SK-N-SH (cell line): Measurements from ENCODE around the gene PPP1R1B. TPM values are rescaled to one million over a fixed set of nuclear protein-coding genes. Genes with fewer than 3 reads are reported as not detected.

ENCODE experiments used
- CTCF ChIA-PET: fragments of 300-600, 350-600 bp; formaldehyde crosslinking; extraction: SDS; loops from one replicate; lab custom pipeline; 2021; lab: Yijun Ruan, JAX
- POLR2A ChIA-PET: fragments of 350-600 bp; sonication (Branson Sonifier 250); formaldehyde crosslinking; extraction: SDS; loops from one replicate; lab custom pipeline; 2020; ENCODE audit warnings: antibody characterized with exemption, inconsistent platforms; lab: Yijun Ruan, JAX
- DNase-seq: peaks from one replicate; pipeline ENCODE4 v3.0.0; 2012
- H2AFZ ChIP-seq: fragments of 200-600 bp; sonication (generic); 2 replicates; pipeline ENCODE4 v1.8.1; 2016; ENCODE audit warnings: antibody characterized with exemption, mild to moderate bottlenecking, low read depth
- H3F3A ChIP-seq: fragments of 200-600 bp; sonication (generic); replicated peaks from 2 replicates; pipeline ENCODE3; 2016; ENCODE audit warnings: antibody characterized with exemption, mild to moderate bottlenecking; ENCODE audit not compliant: insufficient read depth
- H3K27ac ChIP-seq, 2 experiments: fragments of 200-500 bp in 1 of 2; fragments of 200-600 bp in 1 of 2; sonication (Bioruptor generic) in 1 of 2; sonication (generic), shearing (Covaris generic) in 1 of 2; 2 replicates each; pipeline versions ENCODE4 v1.5.1 to v1.6.1; 2014 to 2016; ENCODE audit warnings: low read depth in 2 of 2, inconsistent platforms in 1 of 2, low read length in 1 of 2, mild to moderate bottlenecking in 1 of 2, mixed read lengths in 1 of 2
- H3K27me3 ChIP-seq: fragments of 200-600 bp; sonication (generic), shearing (Covaris generic); 2 replicates; pipeline ENCODE4 v1.6.1; 2016; ENCODE audit warnings: mixed run types; ENCODE audit not compliant: insufficient read depth
- H3K36me3 ChIP-seq, 2 experiments: fragments of 200-500 bp in 1 of 2; fragments of 200-600 bp in 1 of 2; sonication (Bioruptor generic) in 1 of 2; sonication (generic) in 1 of 2; replicated peaks in 1 of 2; 2 replicates each; pipeline versions ENCODE3 to v1.5.1; 2014 to 2016; ENCODE audit warnings: low read length in 1 of 2, mild to moderate bottlenecking in 1 of 2; ENCODE audit not compliant: insufficient read depth in 2 of 2, control insufficient read depth in 1 of 2
- H3K4me1 ChIP-seq, 2 experiments: fragments of 200-500 bp in 1 of 2; fragments of 200-600 bp in 1 of 2; sonication (Bioruptor generic) in 1 of 2; sonication (generic), shearing (Covaris generic) in 1 of 2; 2 replicates each; pipeline versions ENCODE4 v1.5.1 to v1.6.1; 2014 to 2016; ENCODE audit warnings: low read depth in 1 of 2, low read length in 1 of 2, mixed run types in 1 of 2; ENCODE audit not compliant: insufficient read depth in 2 of 2, control insufficient read depth in 1 of 2
- H3K4me2 ChIP-seq: fragments of 200-600 bp; sonication (generic), shearing (Covaris generic); 2 replicates; pipeline ENCODE4 v1.6.1; 2017; ENCODE audit warnings: mixed run types
- H3K4me3 ChIP-seq, 2 experiments: fragments of 200-500 bp in 1 of 2; fragments of 200-600 bp in 1 of 2; sonication (Bioruptor generic) in 1 of 2; sonication (generic), shearing (Covaris generic) in 1 of 2; 2 replicates each; pipeline versions ENCODE4 v1.5.1 to v1.8.1; 2014 to 2016; ENCODE audit warnings: low read depth in 2 of 2, inconsistent platforms in 1 of 2, low read length in 1 of 2, mild to moderate bottlenecking in 1 of 2, mixed read lengths in 1 of 2, moderate library complexity in 1 of 2
- H3K79me2 ChIP-seq: fragments of 200-600 bp; sonication (generic); 2 replicates; pipeline ENCODE4 v1.8.1; 2017; ENCODE audit warnings: mild to moderate bottlenecking; ENCODE audit not compliant: insufficient read depth
- H3K9ac ChIP-seq: fragments of 200-600 bp; sonication (generic); 2 replicates; pipeline ENCODE4 v1.6.1; 2017; ENCODE audit warnings: mixed run types
- H3K9me2 ChIP-seq: fragments of 200-600 bp; sonication (generic); 2 replicates; pipeline ENCODE4 v1.6.1; 2017; ENCODE audit warnings: mixed run types
- H3K9me3 ChIP-seq: fragments of 200-600 bp; sonication (generic); 2 replicates; pipeline ENCODE4 v1.6.1; 2017; ENCODE audit warnings: mixed run types, mild to moderate bottlenecking, moderate library complexity
- H4K20me1 ChIP-seq: fragments of 200-600 bp; sonication (generic); 2 replicates; pipeline ENCODE4 v1.6.1; 2017; ENCODE audit warnings: mild to moderate bottlenecking, mixed run types; ENCODE audit not compliant: insufficient read depth
- EZH2phosphoT487 ChIP-seq: fragments of 200-600 bp; sonication (generic); IDR thresholded peaks from 2 replicates; pipeline ENCODE4 v1.6.1; 2017; ENCODE audit warnings: low read depth, mixed run types, mild to moderate bottlenecking, antibody characterized with exemption, moderate library complexity, borderline replicate concordance
- FOXM1 ChIP-seq: IDR thresholded peaks from 2 replicates; pipeline ENCODE4 v1.4.0; 2012; ENCODE audit warnings: low read depth, mild to moderate bottlenecking
- GABPA ChIP-seq: IDR thresholded peaks from 2 replicates; pipeline ENCODE4 v1.4.0; 2012; ENCODE audit warnings: low read depth, mild to moderate bottlenecking
- NFIC ChIP-seq: IDR thresholded peaks from 2 replicates; pipeline ENCODE4 v1.4.0; 2012; ENCODE audit warnings: borderline replicate concordance
- POLR2AphosphoS5 ChIP-seq: IDR thresholded peaks from 2 replicates; pipeline ENCODE4 v1.6.1; 2012; ENCODE audit warnings: low read depth, low read length
- RXRA ChIP-seq: IDR thresholded peaks from 2 replicates; pipeline ENCODE4 v1.4.0; 2012; ENCODE audit warnings: low read depth, mild to moderate bottlenecking, borderline replicate concordance
- TAF1 ChIP-seq: IDR thresholded peaks from 2 replicates; pipeline ENCODE4 v1.6.1; 2012; ENCODE audit warnings: low read depth, mild to moderate bottlenecking, low read length, moderate library complexity, borderline replicate concordance
- TCF12 ChIP-seq: IDR thresholded peaks from 2 replicates; pipeline ENCODE4 v1.4.0; 2012
- USF1 ChIP-seq: IDR thresholded peaks from 2 replicates; pipeline ENCODE4 v1.4.0; 2012; ENCODE audit warnings: low read depth, borderline replicate concordance
- ZBTB33 ChIP-seq: IDR thresholded peaks from 2 replicates; pipeline ENCODE4 v1.4.0; 2012; ENCODE audit warnings: low read depth, borderline replicate concordance
- WGBS: methylation state at CpG from one replicate; pipeline ENCODE4 v1.1.6; 2017; ENCODE audit warnings: low lambda C conversion rate; 5-methylcytosine and 5-hydroxymethylcytosine counted together
- polyA plus RNA-seq, 3 experiments: library from polyadenylated mRNA; depleted of rRNA; stranded (reverse); fragments of >200 nt; gene quantifications; 2 replicates each; pipeline ENCODE4 v1.2.3, GENCODE V29; 2012

The PPP1R1B gene
- polyA plus RNA-seq, 1 of the 3 experiments (the other 2 are of a cell fraction): 0.07 TPM

GRCh38 chr17:39598630-39599003 is 28.1 kb upstream of the PPP1R1B start:
- H3K27ac ChIP-seq: no peak overlapping the region
- H3F3A ChIP-seq: no peaks in the 10 kb centered on the region
- no peaks in the 10 kb centered on the region for H3K36me3 ChIP-seq
- no peaks in the 10 kb centered on the region for H3K79me2 ChIP-seq
- peaks cover 7 to 32% of the 10 kb centered on the region in 2 experiments for H3K4me1 ChIP-seq
- H3K4me2 ChIP-seq: peak overlapping the region; percentile 72
- WGBS: 5% methylated on average over 16 of the region's 17 CpGs
- no peak overlapping the region for H3K9ac ChIP-seq
- H4K20me1 ChIP-seq: peaks cover 17% of the 10 kb centered on the region; the same call in 1 of the 2 replicates
- POLR2A ChIA-PET: no interaction called here
- DNase-seq: peak; percentile 59
- no peaks in the 10 kb centered on the region for H3K9me3 ChIP-seq
- no peak for TF ChIP-seq FOXM1
- peak; percentile 14; the same call in 1 of the 2 replicates for TF ChIP-seq TCF12
- no peak for TF ChIP-seq GABPA
- no peak for TF ChIP-seq USF1
- no peak for TF ChIP-seq RXRA
- no peak for TF ChIP-seq POLR2AphosphoS5
- TF ChIP-seq TAF1: no peak
- no peak for TF ChIP-seq NFIC
- peak; percentile 87; the same call in 1 of the 2 replicates for TF ChIP-seq EZH2phosphoT487
- TF ChIP-seq, all 33 proteins: peak for 2
- Histone ChIP-seq H3K27me3 (peaks cover 90% of the 10 kb centered on the region), H3K4me3 (no peak overlapping the region), H3K9me2 (no peaks in the 10 kb centered on the region), H2AFZ (no peak overlapping the region)
- CTCF ChIA-PET: interaction anchor here (0.6 to 17.5 kb wide), 9 partner anchors 8 to 156 kb away, joined by 3 to 285 read pairs (median 4); partner anchors contain the start of genes NEUROD2 and PPP1R1B

- peaks cover 7 to 32% of the 10 kb centered on the region in 2 experiments for H3K4me1 ChIP-seq
- TF ChIP-seq ZBTB33 (no peak), EZH2phosphoT487 (peak; percentile 51)
- TF ChIP-seq, all 33 proteins: peak for 1
- Histone ChIP-seq H3K36me3 (no peaks in the 10 kb centered on the region), H3K79me2 (no peaks in the 10 kb centered on the region), H3K9ac (no peak overlapping the region), H3K9me2 (no peaks in the 10 kb centered on the region), H3K27me3 (peaks cover 95% of the 10 kb centered on the region), H4K20me1 (peaks cover 17% of the 10 kb centered on the region; the same call in 1 of the 2 replicates), H3F3A (no peaks in the 10 kb centered on the region), H3K4me2 (peak overlapping the region; percentile 72), H3K9me3 (no peaks in the 10 kb centered on the region), H2AFZ (no peak overlapping the region), H3K4me3 (no peak overlapping the region; a peak in 1 of 4 replicates), H3K27ac (no peak overlapping the region)
- POLR2A ChIA-PET: no interaction called here
- DNase-seq: peak; percentile 62
- CTCF ChIA-PET: interaction anchor here (0.6 to 17.5 kb wide), 13 partner anchors 8 to 155 kb away, joined by 3 to 285 read pairs (median 4); partner anchors contain the start of genes NEUROD2 and PPP1R1B
- WGBS: 5% methylated on average over 36 of the region's 36 CpGs
Measured at GRCh38 chr17:39599004-39599664, 27.6 kb upstream of the PPP1R1B start.
